CD4-positive, alpha-beta T cell treated with Interleukin-17A for 4 hours (primary cell): ENCODE measurements around the gene POLRMT.

Experiments used
- DNase-seq: peaks from one replicate; pipeline ENCODE4 v3.0.0-alpha.2; 2020; ENCODE audit warnings: mixed read lengths

The POLRMT gene

GRCh38 chr19:662962-663681 lies 29.8 kb upstream of the POLRMT start, which contains the start of gene RNF126:
Gene RNF126 (minus strand): TSS chr19:663214. CDS start chr19:663121, 93 bp downstream.
- peak; percentile 98 for DNase-seq

- DNase-seq = peak; percentile 80
These were observed 29.0 kb upstream of the POLRMT start for GRCh38 chr19:662207-662961.

- DNase-seq = peak; percentile 73
These were observed 28.3 kb upstream of the POLRMT start for GRCh38 chr19:661427-662196.

GRCh38 chr19:660793-661426 lies 27.6 kb upstream of the POLRMT start:
- DNase-seq = no peak

- DNase-seq = peak; percentile 58
These were observed 25.8 kb upstream of the POLRMT start for GRCh38 chr19:658916-659839.

GRCh38 chr19:658059-658839 lies 24.9 kb upstream of the POLRMT start:
- no peak for DNase-seq

- DNase-seq = no peak
These were observed 24.3 kb upstream of the POLRMT start for GRCh38 chr19:657611-658010.

GRCh38 chr19:656751-657559 lies 23.6 kb upstream of the POLRMT start:
- DNase-seq = no peak

GRCh38 chr19:655691-656090 lies 22.4 kb upstream of the POLRMT start:
- no peak for DNase-seq

- no peak for DNase-seq
These were observed 20.1 kb upstream of the POLRMT start for GRCh38 chr19:653425-653824.

GRCh38 chr19:652467-653389 lies 19.4 kb upstream of the POLRMT start:
- no peak for DNase-seq

GRCh38 chr19:651991-652390 lies 18.7 kb upstream of the POLRMT start:
- no peak for DNase-seq

GRCh38 chr19:651114-651818 lies 17.9 kb upstream of the POLRMT start:
- DNase-seq = no peak

- no peak for DNase-seq
These were observed 16.8 kb upstream of the POLRMT start for GRCh38 chr19:650121-650520.

- no peak for DNase-seq
These were observed 15.8 kb upstream of the POLRMT start for GRCh38 chr19:648904-649801.

- DNase-seq = no peak
These were observed 15.0 kb upstream of the POLRMT start for GRCh38 chr19:648305-648704.
